ENCODE results near the gene PAX7. TPM values are rescaled to one million over a fixed set of nuclear protein-coding genes. Genes with fewer than 3 reads are reported as not detected.

The PAX7 gene
- total RNA-seq, 3 donors from 2014 or later (not counting 1 experiment from before 2014, with no cell fraction given) = not detected

GRCh38 chr1:18719786-18720451, 89.3 kb downstream of the PAX7 start:
- TF ChIP-seq, protein P1, sequence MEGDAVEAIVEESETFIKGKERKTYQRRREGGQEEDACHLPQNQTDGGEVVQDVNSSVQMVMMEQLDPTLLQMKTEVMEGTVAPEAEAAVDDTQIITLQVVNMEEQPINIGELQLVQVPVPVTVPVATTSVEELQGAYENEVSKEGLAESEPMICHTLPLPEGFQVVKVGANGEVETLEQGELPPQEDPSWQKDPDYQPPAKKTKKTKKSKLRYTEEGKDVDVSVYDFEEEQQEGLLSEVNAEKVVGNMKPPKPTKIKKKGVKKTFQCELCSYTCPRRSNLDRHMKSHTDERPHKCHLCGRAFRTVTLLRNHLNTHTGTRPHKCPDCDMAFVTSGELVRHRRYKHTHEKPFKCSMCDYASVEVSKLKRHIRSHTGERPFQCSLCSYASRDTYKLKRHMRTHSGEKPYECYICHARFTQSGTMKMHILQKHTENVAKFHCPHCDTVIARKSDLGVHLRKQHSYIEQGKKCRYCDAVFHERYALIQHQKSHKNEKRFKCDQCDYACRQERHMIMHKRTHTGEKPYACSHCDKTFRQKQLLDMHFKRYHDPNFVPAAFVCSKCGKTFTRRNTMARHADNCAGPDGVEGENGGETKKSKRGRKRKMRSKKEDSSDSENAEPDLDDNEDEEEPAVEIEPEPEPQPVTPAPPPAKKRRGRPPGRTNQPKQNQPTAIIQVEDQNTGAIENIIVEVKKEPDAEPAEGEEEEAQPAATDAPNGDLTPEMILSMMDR (IDR thresholded peaks at IDR 0.05) = no peak
- Histone ChIP-seq H3K27me3 (ENCODE audit: control insufficient read depth, insufficient read depth, low read length) (peaks cover 17% of the 10 kb centered on the region), H3K27ac (ENCODE audit: low read length) (no peak overlapping the region), H3K4me3 (ENCODE audit: low read length) (no peak overlapping the region), H3K9me3 (ENCODE audit: control insufficient read depth, insufficient read depth, low read length) (no peaks in the 10 kb centered on the region), H3K36me3 (ENCODE audit: control insufficient read depth, insufficient read depth, low read length) (no peaks in the 10 kb centered on the region), H3K4me1 (ENCODE audit: control insufficient read depth, insufficient read depth, low read length) (no peaks in the 10 kb centered on the region)
- H3K27me3 Mint-ChIP-seq (ENCODE audit: low read depth in 2 of 2) = peaks cover 49 to 68% of the 10 kb centered on the region in 2 donors
- no peak for DNase-seq
- intact Hi-C loops (cut with micrococcal nuclease) = no loop called here
- peaks cover 0 to 5% of the 10 kb centered on the region in 2 donors for H3K4me1 Mint-ChIP-seq
- ATAC-seq = no peak
- H3K27ac Mint-ChIP-seq = no peak overlapping the region
- no peaks in the 10 kb centered on the region for H3K9me3 Mint-ChIP-seq
- H3K36me3 Mint-ChIP-seq = no peaks in the 10 kb centered on the region
- 62% methylated on average over 9 of the region's 9 CpGs for WGBS (ENCODE audit: insufficient coverage)
- no peak overlapping the region for H3K4me3 Mint-ChIP-seq

GRCh38 chr1:18721041-18721440, 90.4 kb downstream of the PAX7 start:
- H3K27ac Mint-ChIP-seq = no peak overlapping the region
- TF ChIP-seq, protein P1 (IDR thresholded peaks at IDR 0.05) = no peak
- peaks cover 49 to 63% of the 10 kb centered on the region in 2 donors for H3K27me3 Mint-ChIP-seq (ENCODE audit: low read depth in 2 of 2)
- no peaks in the 10 kb centered on the region for H3K9me3 Mint-ChIP-seq
- Histone ChIP-seq H3K27ac (ENCODE audit: low read length) (no peak overlapping the region), H3K9me3 (ENCODE audit: control insufficient read depth, insufficient read depth, low read length) (no peaks in the 10 kb centered on the region), H3K4me3 (ENCODE audit: low read length) (no peak overlapping the region), H3K36me3 (ENCODE audit: control insufficient read depth, insufficient read depth, low read length) (no peaks in the 10 kb centered on the region), H3K4me1 (ENCODE audit: control insufficient read depth, insufficient read depth, low read length) (no peaks in the 10 kb centered on the region), H3K27me3 (ENCODE audit: control insufficient read depth, insufficient read depth, low read length) (peaks cover 11% of the 10 kb centered on the region)
- no peak for DNase-seq
- 46% methylated on average over 8 of the region's 8 CpGs for WGBS (ENCODE audit: insufficient coverage)
- intact Hi-C loops (cut with micrococcal nuclease) = no loop called here
- H3K36me3 Mint-ChIP-seq = no peaks in the 10 kb centered on the region
- H3K4me1 Mint-ChIP-seq = peaks cover 0 to 5% of the 10 kb centered on the region in 2 donors
- no peak for ATAC-seq
- H3K4me3 Mint-ChIP-seq = no peak overlapping the region

DNA sequence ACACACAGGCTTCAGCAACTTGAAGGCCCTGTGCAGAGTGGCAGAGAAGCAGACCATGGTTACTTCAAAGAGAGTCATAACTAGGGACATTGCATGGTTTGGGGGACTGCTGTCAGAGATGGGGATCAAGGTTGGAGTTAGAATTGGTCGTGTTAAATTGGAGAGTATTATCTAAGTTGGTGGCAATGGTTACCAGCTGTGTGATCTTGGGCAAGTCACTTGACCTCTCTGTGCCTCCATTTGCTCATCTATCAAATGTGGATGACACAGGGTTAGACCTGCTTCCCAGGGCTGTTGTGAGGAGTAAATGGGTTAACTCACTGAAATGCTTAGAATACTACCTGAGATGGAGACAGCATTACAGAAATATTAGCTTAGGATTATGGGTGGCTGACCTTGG, 91.1 kb downstream of the PAX7 start:
- Histone ChIP-seq H3K27ac (ENCODE audit: low read length) (no peak overlapping the region), H3K4me1 (ENCODE audit: control insufficient read depth, insufficient read depth, low read length) (no peaks in the 10 kb centered on the region), H3K27me3 (ENCODE audit: control insufficient read depth, insufficient read depth, low read length) (peaks cover 8% of the 10 kb centered on the region), H3K36me3 (ENCODE audit: control insufficient read depth, insufficient read depth, low read length) (no peaks in the 10 kb centered on the region), H3K9me3 (ENCODE audit: control insufficient read depth, insufficient read depth, low read length) (no peaks in the 10 kb centered on the region), H3K4me3 (ENCODE audit: low read length) (no peak overlapping the region)
- ATAC-seq (no peak), DNase-seq (no peak)
- Mint-ChIP-seq H3K4me1 (no peaks in the 10 kb centered on the region), H3K27ac (no peak overlapping the region), H3K9me3 (no peaks in the 10 kb centered on the region), H3K36me3 (no peaks in the 10 kb centered on the region), H3K4me3 (no peak overlapping the region), H3K27me3 (ENCODE audit: low read depth in 2 of 2) (peaks cover 48 to 57% of the 10 kb centered on the region in 2 donors)
- TF ChIP-seq, protein P1 (IDR thresholded peaks at IDR 0.05) = no peak
- intact Hi-C loops (cut with micrococcal nuclease) = no loop called here
- 87% methylated on average over 1 of the region's 1 CpG for WGBS (ENCODE audit: insufficient coverage)

GRCh38 chr1:18722270-18722669, 91.6 kb downstream of the PAX7 start:
- no peak for ATAC-seq
- no peak overlapping the region for H3K27ac Mint-ChIP-seq
- TF ChIP-seq, protein P1 (IDR thresholded peaks at IDR 0.05) = no peak
- intact Hi-C loops (cut with micrococcal nuclease) = no loop called here
- no peaks in the 10 kb centered on the region for H3K36me3 ChIP-seq (ENCODE audit: control insufficient read depth, insufficient read depth, low read length)
- H3K4me3 Mint-ChIP-seq = no peak overlapping the region
- H3K9me3 ChIP-seq (ENCODE audit: control insufficient read depth, insufficient read depth, low read length) = no peaks in the 10 kb centered on the region
- no peak for DNase-seq
- no peaks in the 10 kb centered on the region for H3K4me1 Mint-ChIP-seq
- H3K4me1 ChIP-seq (ENCODE audit: control insufficient read depth, insufficient read depth, low read length) = no peaks in the 10 kb centered on the region
- no peak overlapping the region for H3K4me3 ChIP-seq (ENCODE audit: low read length)
- H3K36me3 Mint-ChIP-seq = no peaks in the 10 kb centered on the region
- 67% methylated on average over 19 of the region's 19 CpGs for WGBS (ENCODE audit: insufficient coverage)
- peaks cover 8% of the 10 kb centered on the region for H3K27me3 ChIP-seq (ENCODE audit: control insufficient read depth, insufficient read depth, low read length)
- no peak overlapping the region for H3K27ac ChIP-seq (ENCODE audit: low read length)
- H3K9me3 Mint-ChIP-seq = no peaks in the 10 kb centered on the region
- peaks cover 52 to 56% of the 10 kb centered on the region in 2 donors for H3K27me3 Mint-ChIP-seq (ENCODE audit: low read depth in 2 of 2)
